Spleen (tissue), 11 donors: ENCODE data around the gene FDCSP. TPM values are rescaled to one million over a fixed set of nuclear protein-coding genes. Genes with fewer than 3 reads are reported as not detected.

Experiments
- DNase-seq: peaks from one replicate; pipeline ENCODE4 v3.0.0-alpha.2; 2020
- H3K27ac ChIP-seq, 8 donors: fragments of 200-600 bp; sonication (generic) in 7 of 8; 1 replicate in 4 of 8; 2 replicates in 4 of 8; pipeline versions ENCODE4 v1.5.0 to v1.8.0; 2016 to 2021; ENCODE audit warnings: inconsistent platforms in 4 of 8, mild to moderate bottlenecking in 4 of 8, moderate library complexity in 1 of 8
- H3K27me3 ChIP-seq, 7 donors: fragments of 200-600 bp; sonication (generic) in 6 of 7; replicated peaks in 1 of 7; 1 replicate in 4 of 7; 2 replicates in 3 of 7; pipeline versions ENCODE4 v1.5.0 to v1.8.0; 2016 to 2021; ENCODE audit warnings: inconsistent platforms in 3 of 7, mild to moderate bottlenecking in 1 of 7
- H3K36me3 ChIP-seq, 6 donors: fragments of 200-600 bp; sonication (generic) in 5 of 6; 1 replicate in 4 of 6; 2 replicates in 2 of 6; pipeline versions ENCODE4 v1.5.0 to v1.8.0; 2016 to 2021; ENCODE audit warnings: inconsistent platforms in 2 of 6
- H3K4me1 ChIP-seq, 6 donors: fragments of 200-600 bp; sonication (generic) in 5 of 6; 1 replicate in 3 of 6; 2 replicates in 3 of 6; pipeline versions ENCODE4 v1.5.0 to v1.8.0; 2016 to 2021; ENCODE audit warnings: inconsistent platforms in 3 of 6
- H3K4me3 ChIP-seq, 8 donors: fragments of 200-600 bp; sonication (generic) in 7 of 8; 1 replicate in 4 of 8; 2 replicates in 4 of 8; pipeline versions ENCODE4 v1.5.0 to v1.8.0; 2016 to 2021; ENCODE audit warnings: inconsistent platforms in 4 of 8, mild to moderate bottlenecking in 4 of 8, moderate library complexity in 2 of 8
- H3K9me3 ChIP-seq, 8 donors: fragments of 200-600 bp; sonication (generic) in 7 of 8; 1 replicate in 4 of 8; 2 replicates in 4 of 8; pipeline versions ENCODE4 v1.5.0 to v1.8.0; 2016 to 2021; ENCODE audit warnings: inconsistent platforms in 4 of 8
- CTCF ChIP-seq, 11 experiments: fragments of 200-600 bp in 7 of 11; fragments of 450-650 bp in 4 of 11; sonication (generic) in 4 of 11; IDR thresholded peaks in 8 of 11; conservative IDR thresholded peaks in 3 of 11; 1 replicate in 7 of 11; 2 replicates in 4 of 11; pipeline versions ENCODE4 v1.4.0 to v1.8.0; 2016 to 2021; ENCODE audit warnings: antibody characterized with exemption in 11 of 11, inconsistent platforms in 4 of 11, mild to moderate bottlenecking in 1 of 11
- POLR2A ChIP-seq, 3 donors: fragments of 450-650 bp; IDR thresholded peaks; one replicate each; pipeline ENCODE4 v1.5.1; 2017; ENCODE audit warnings: antibody characterized with exemption in 3 of 3, mild to moderate bottlenecking in 1 of 3
- POLR2AphosphoS5 ChIP-seq, 3 donors: sonication (generic); formaldehyde crosslinking; IDR thresholded peaks; one replicate each; pipeline ENCODE4 v1.5.1; 2017; ENCODE audit warnings: antibody characterized with exemption in 3 of 3
- WGBS, 5 donors: extraction: QIAGEN DNeasy Blood & Tissue Kit in 3 of 5; methylation state at CpG; one replicate each; pipeline versions ENCODE4 v1.1.5 to v1.1.7; 2013 to 2018; 5-methylcytosine and 5-hydroxymethylcytosine counted together
- intact Hi-C: fragments of 100-400 bp; cut with DNase I; formaldehyde crosslinking; loops from one replicate; pipeline ENCODE4 v1.15.0; 2023; ENCODE audit warnings: low total_unique reads
- polyA plus RNA-seq, 3 donors: library from polyadenylated mRNA; stranded (reverse); fragments of 200-250 nt; gene quantifications; one replicate each; pipeline ENCODE4 v1.2.1, GENCODE V29; 2013
- total RNA-seq, 7 donors: library from RNA; depleted of rRNA in 3 of 7; stranded (reverse); fragments of >200 nt in 3 of 7; fragmentation: NEBNext Ultra II Directional in 4 of 7; extraction: Animal tissue kit (Norgen Biotek cat#: 25700) in 4 of 7; gene quantifications; one replicate each; pipeline versions ENCODE4 v1.1.0 to v1.2.1, GENCODE V29; 2016 to 2021
- donor health status: healthy with polysubstance abuse.
- donor health status: DM: no; HTN: no; CAD: no; lungs with moderate emphysema.
- donor health status: DM: no; HTN: no; CAD: no.
- donor health status: Bipolar disorder and iron deficiency.
- donor health status: healthy.
- donor health status: DM: no; HTN: no; CAD: no.
- donor health status: DM: yes; HTN: yes; CAD: no.

Gene FDCSP
- total and polyA plus RNA-seq, 10 donors: 2.8 to 1,396 (median 13.2) TPM

GRCh38 chr4:70243091-70243490 lies 17.2 kb downstream of the FDCSP start:
- TF ChIP-seq POLR2A (IDR thresholded peaks at IDR 0.05) (no peak), POLR2AphosphoS5 (IDR thresholded peaks at IDR 0.05) (no peak), CTCF (IDR thresholded peaks at IDR 0.05 in 8 of 11, conservative IDR thresholded peaks at IDR 0.05 in 3 of 11) (no peak)
- Histone ChIP-seq H3K4me1 (no peaks in the 10 kb centered on the region), H3K4me3 (no peak overlapping the region), H3K27ac (no peak overlapping the region), H3K27me3 (no peaks in the 10 kb centered on the region), H3K9me3 (no peaks in the 10 kb centered on the region), H3K36me3 (no peaks in the 10 kb centered on the region)
- intact Hi-C loops: no loop called here
- DNase-seq: no peak
- 63 to 91% (median 76%) methylated on average over 4 of the region's 4 CpGs for WGBS, 5 donors

- Histone ChIP-seq H3K27me3 (no peaks in the 10 kb centered on the region), H3K4me1 (no peaks in the 10 kb centered on the region), H3K27ac (no peak overlapping the region), H3K36me3 (no peaks in the 10 kb centered on the region), H3K9me3 (no peaks in the 10 kb centered on the region), H3K4me3 (no peak overlapping the region)
- TF ChIP-seq POLR2A (IDR thresholded peaks at IDR 0.05): no peak
- no peak for TF ChIP-seq POLR2AphosphoS5 (IDR thresholded peaks at IDR 0.05)
- no peak for TF ChIP-seq CTCF (IDR thresholded peaks at IDR 0.05 in 8 of 11, conservative IDR thresholded peaks at IDR 0.05 in 3 of 11)
- 41 to 81% (median 56%) methylated on average over 3 of the region's 3 CpGs for WGBS, 5 donors
- DNase-seq: no peak
- intact Hi-C loops: no loop called here
These were observed 25.5 kb downstream of the FDCSP start for GRCh38 chr4:70251250-70251944.

GRCh38 chr4:70251945-70252277 lies 26.0 kb downstream of the FDCSP start:
- H3K9me3 ChIP-seq: no peaks in the 10 kb centered on the region
- intact Hi-C loops: no loop called here
- no peak for TF ChIP-seq POLR2AphosphoS5 (IDR thresholded peaks at IDR 0.05)
- no peak for TF ChIP-seq CTCF (IDR thresholded peaks at IDR 0.05 in 8 of 11, conservative IDR thresholded peaks at IDR 0.05 in 3 of 11)
- H3K27ac ChIP-seq: no peak overlapping the region
- H3K4me1 ChIP-seq: no peaks in the 10 kb centered on the region
- DNase-seq: no peak
- no peak overlapping the region for H3K4me3 ChIP-seq
- WGBS, 5 donors: 52 to 80% (median 69%) methylated on average over 1 of the region's 1 CpG
- no peaks in the 10 kb centered on the region for H3K36me3 ChIP-seq
- H3K27me3 ChIP-seq: no peaks in the 10 kb centered on the region

GRCh38 chr4:70269674-70270073 lies 43.8 kb downstream of the FDCSP start:
- 12 to 24% (median 19%) methylated on average over 1 of the region's 1 CpG for WGBS, 5 donors
- H3K4me3 ChIP-seq: no peak overlapping the region
- H3K27ac ChIP-seq: no peak overlapping the region
- no peak for DNase-seq
- no peaks in the 10 kb centered on the region for H3K9me3 ChIP-seq
- no peaks in the 10 kb centered on the region for H3K27me3 ChIP-seq
- intact Hi-C loops: no loop called here
- no peaks in the 10 kb centered on the region for H3K36me3 ChIP-seq
- H3K4me1 ChIP-seq: no peaks in the 10 kb centered on the region
- no peak for TF ChIP-seq POLR2AphosphoS5 (IDR thresholded peaks at IDR 0.05)
- no peak for TF ChIP-seq CTCF (IDR thresholded peaks at IDR 0.05 in 8 of 11, conservative IDR thresholded peaks at IDR 0.05 in 3 of 11)
- no peak for TF ChIP-seq POLR2A (IDR thresholded peaks at IDR 0.05)
